K562 (cell line): Measurements from ENCODE around the gene OR52J3.

Source experiments
- CTCF ChIP-seq, 3 experiments: IDR thresholded peaks in 2 of 3; conservative IDR thresholded peaks in 1 of 3; 2 replicates each; pipeline ENCODE4 v1.5.1; 2011 to 2012; ENCODE audit warnings: low read length in 3 of 3, mild to moderate bottlenecking in 3 of 3, control low read depth in 2 of 3, improper control_type of control experiment in 1 of 3, inconsistent platforms in 1 of 3, low read depth in 1 of 3, mixed read lengths in 1 of 3, moderate library complexity in 1 of 3; ENCODE audit not compliant: insufficient read depth in 2 of 3
- GABPA ChIP-seq: fragments of 200-800 bp; sonication (Bioruptor generic); conservative IDR thresholded peaks from 2 replicates; pipeline ENCODE4 v1.6.1; 2016; ENCODE audit warnings: low read depth, missing genetic modification characterization, missing compliant biosample characterization
- KDM1A ChIP-seq, 2 experiments: fragments of 450-650 bp; IDR thresholded peaks; 2 replicates each; pipeline ENCODE4 v1.6.1; 2016; ENCODE audit warnings: mild to moderate bottlenecking in 2 of 2
- NFIC ChIP-seq: fragments of 450-650 bp; IDR thresholded peaks from 2 replicates; pipeline ENCODE4 v1.6.1; 2017; ENCODE audit warnings: mild to moderate bottlenecking, inconsistent platforms
- SMAD1 ChIP-seq: fragments of 150-350 bp; IDR thresholded peaks from 2 replicates; pipeline ENCODE4 v1.6.1; 2014; ENCODE audit warnings: low read length, low read depth; ENCODE audit not compliant: partially characterized antibody
- TEAD4 ChIP-seq, 2 experiments: sonication (generic) in 1 of 2; formaldehyde crosslinking in 1 of 2; IDR thresholded peaks; 2 replicates each; pipeline versions ENCODE4 v1.6.1 to v1.8.0; 2012 to 2022; ENCODE audit warnings: borderline replicate concordance in 1 of 2, inconsistent platforms in 1 of 2, low read length in 1 of 2, mild to moderate bottlenecking in 1 of 2, missing genetic modification reagents in 1 of 2
- ZNF212 ChIP-seq: fragments of 450-650 bp; formaldehyde crosslinking; IDR thresholded peaks from 2 replicates; pipeline ENCODE4 v1.4.0; 2020; ENCODE audit warnings: mild to moderate bottlenecking
- ZSCAN32 ChIP-seq: fragments of 450-650 bp; formaldehyde crosslinking; IDR thresholded peaks from 2 replicates; pipeline ENCODE4 v1.4.0; 2020; ENCODE audit warnings: mild to moderate bottlenecking, moderate library complexity

DNA sequence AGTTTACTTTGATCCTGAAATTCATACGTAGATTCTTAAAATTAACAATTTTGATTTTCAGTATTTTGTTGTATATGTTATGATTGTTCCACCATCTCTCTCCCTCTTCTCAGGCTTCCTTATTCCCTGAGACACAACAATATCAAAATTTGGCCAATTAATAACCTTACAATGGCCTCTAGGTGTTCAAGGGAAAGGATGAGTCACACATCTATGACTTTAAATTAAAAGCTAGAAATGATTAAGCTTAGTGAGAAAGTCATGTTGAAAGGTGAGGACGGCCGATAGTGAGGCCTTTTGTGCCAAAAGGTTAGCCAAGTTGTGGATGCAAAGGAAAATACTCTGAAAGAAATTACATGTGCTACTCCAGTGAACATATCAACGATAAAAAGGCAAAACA is 5.5 kb upstream of the OR52J3 start:
- TF ChIP-seq KDM1A (IDR thresholded peaks at IDR 0.05) (no peak), GABPA (tag) (no peak), SMAD1 (no peak), TEAD4 (IDR thresholded peaks at IDR 0.05; ENCODE audit: low read length) (no peak), TEAD4 (CRISPR knock-in tag; IDR thresholded peaks at IDR 0.05; ENCODE audit: borderline replicate concordance) (no peak), CTCF (IDR thresholded peaks at IDR 0.05 in 2 of 3, conservative IDR thresholded peaks at IDR 0.05 in 1 of 3; ENCODE audit: insufficient read depth in 2 of 3, low read depth in 1 of 3, low read length in 3 of 3) (no peak), ZNF212 (CRISPR knock-in tag) (no peak), ZSCAN32 (CRISPR knock-in tag) (no peak), NFIC (no peak)
